Measurements from ENCODE around the gene ARL17A.
"Not testable (repeated sequence)": the region's sequence is repeated elsewhere in the genome, so short reads cannot be mapped to it uniquely, and the experiment has no call there.

ARL17A gene

DNA sequence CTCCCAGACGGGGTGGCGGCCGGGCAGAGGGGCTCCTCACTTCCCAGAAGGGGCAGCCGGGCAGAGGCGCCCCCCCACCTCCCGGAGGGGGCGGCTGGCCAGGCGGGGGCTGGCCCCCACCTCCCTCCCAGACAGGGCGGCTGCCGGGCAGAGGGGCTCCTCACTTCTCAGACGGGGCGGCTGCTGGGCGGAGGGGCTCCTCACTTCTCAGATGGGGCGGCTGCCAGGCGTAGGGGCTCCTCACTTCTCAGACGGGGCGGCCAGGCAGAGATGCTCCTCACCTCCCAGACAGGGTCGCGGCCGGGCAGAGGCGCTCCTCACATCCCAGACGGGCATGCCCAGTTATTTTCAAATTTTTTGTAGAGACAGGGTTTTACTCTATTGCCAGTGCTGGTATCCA is 44.8 kb downstream of the ARL17A start:
- not testable (repeated sequence) for DNase-seq

GRCh38 chr17:46512168-46512567 is 67.3 kb downstream of the ARL17A start, which contains the start of gene LRRC37A2:
Gene LRRC37A2 (plus strand): TSS chr17:46512468. CDS start chr17:46512713, 245 bp downstream.
- DNase-seq, result not testable (repeated sequence)

DNA sequence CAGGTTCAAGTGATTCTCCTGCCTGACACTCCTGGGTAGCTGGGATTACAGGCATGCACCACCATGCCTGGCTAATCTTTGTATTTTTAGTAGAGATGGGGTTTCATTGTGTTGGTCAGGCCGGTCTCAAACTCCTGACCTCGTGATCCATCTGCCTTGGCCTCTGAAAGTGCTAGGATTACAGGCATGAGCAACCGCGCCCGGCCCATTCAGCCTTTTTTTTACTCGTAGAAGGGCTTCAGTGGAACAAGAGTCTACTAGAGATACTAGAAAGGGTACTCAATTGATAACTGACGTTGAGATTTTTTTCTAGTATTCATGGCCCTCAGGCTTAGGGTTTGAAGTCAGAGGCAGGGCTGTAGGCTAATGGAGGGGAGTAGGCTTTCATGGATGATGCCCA is 73.6 kb downstream of the ARL17A start:
- DNase-seq, result not testable (repeated sequence)

- DNase-seq, result not testable (repeated sequence)
Observed at GRCh38 chr17:46499437-46500139, 79.9 kb downstream of the ARL17A start.

DNA sequence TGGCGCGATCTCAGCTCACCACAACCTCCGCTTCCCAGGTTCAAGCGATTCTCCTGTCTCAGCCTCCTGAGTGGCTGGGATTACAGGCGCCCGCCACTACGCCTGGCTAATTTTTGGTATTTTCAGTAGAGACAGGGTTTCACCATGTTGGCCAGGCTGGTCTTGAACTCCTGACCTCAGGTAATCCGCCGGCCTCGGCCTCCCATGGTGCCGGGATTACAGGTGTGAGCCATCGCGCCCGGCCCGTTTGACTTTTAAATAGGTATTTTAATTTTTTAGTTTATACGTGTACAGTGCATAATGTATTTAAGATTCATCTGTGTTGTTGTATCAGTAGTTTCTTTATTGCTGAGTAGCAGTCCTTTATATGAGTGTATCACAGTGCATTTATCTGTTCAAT is 87.5 kb downstream of the ARL17A start:
- DNase-seq, result not testable (repeated sequence)

GRCh38 chr17:46481310-46481709 is 98.2 kb downstream of the ARL17A start:
- not testable (repeated sequence) for DNase-seq

GRCh38 chr17:46478823-46479222 is 100.7 kb downstream of the ARL17A start:
- not testable (repeated sequence) for DNase-seq

DNA sequence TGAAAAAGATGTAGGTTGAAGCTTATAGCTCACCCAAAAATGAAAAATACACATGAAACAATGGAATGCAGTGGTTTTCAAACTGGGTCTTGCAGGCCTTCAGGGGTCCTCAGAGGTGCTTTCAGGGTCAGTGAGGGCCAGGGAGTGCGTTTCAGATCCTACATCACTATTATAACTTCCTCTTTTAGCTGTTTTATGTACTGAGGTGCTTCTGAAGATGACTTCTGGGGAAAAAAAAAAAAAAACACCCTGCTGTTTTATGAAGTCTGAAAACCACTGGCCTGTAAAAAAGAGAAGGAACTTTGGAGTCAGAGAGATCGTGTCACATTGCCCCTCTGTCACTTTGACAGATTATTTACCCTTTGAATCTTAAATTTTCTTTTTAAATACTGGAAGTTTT is 103.9 kb downstream of the ARL17A start:
- DNase-seq, result not testable (repeated sequence)

DNA sequence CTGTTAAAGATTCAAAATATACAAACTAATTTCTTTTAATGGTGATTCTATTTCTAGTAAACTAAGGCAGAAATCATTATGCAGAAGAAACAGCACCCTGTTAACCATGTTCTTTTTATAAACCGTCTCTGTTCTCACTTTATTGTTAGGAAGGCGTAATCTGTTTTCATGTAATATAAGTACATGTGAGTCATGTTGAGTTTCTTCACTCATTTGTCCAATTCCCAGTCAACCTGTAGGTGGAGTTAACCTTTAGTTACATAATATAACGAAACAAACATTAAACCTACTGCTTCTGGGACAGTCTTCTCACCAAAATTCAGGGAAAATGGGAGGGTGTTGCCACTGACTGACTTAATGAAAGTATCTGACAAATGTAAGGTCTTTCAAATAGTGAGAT is 105.0 kb downstream of the ARL17A start:
- not testable (repeated sequence) for DNase-seq

GRCh38 chr17:46467618-46468017 is 111.9 kb downstream of the ARL17A start:
- not testable (repeated sequence) for DNase-seq
